KOPT-K1 (cell line): ENCODE measurements around the gene HSPB6.
A peak's percentile ranks its signal among the peaks of the same experiment; 100 is the strongest.
"Not testable (repeated sequence)": the region's sequence is repeated elsewhere in the genome, so short reads cannot be mapped to it uniquely, and the experiment has no call there.

Experiments
- H3K27ac ChIP-seq: fragments of 200-600 bp; sonication (generic); 2 replicates; pipeline ENCODE4 v1.5.1; 2016; ENCODE audit warnings: antibody characterized with exemption, mild to moderate bottlenecking, low read depth, low read length; ENCODE audit not compliant: poor library complexity, severe bottlenecking
- H3K36me3 ChIP-seq: fragments of 200-600 bp; sonication (generic); 2 replicates; pipeline ENCODE4 v1.5.1; 2017; ENCODE audit warnings: antibody characterized with exemption, mild to moderate bottlenecking, low read length, moderate library complexity; ENCODE audit not compliant: insufficient read depth
- H3K9me3 ChIP-seq: fragments of 200-600 bp; sonication (generic); 2 replicates; pipeline ENCODE4 v1.5.1; 2017; ENCODE audit warnings: antibody characterized with exemption, low read length, mild to moderate bottlenecking; ENCODE audit not compliant: insufficient read depth, poor library complexity, severe bottlenecking

The HSPB6 gene

DNA sequence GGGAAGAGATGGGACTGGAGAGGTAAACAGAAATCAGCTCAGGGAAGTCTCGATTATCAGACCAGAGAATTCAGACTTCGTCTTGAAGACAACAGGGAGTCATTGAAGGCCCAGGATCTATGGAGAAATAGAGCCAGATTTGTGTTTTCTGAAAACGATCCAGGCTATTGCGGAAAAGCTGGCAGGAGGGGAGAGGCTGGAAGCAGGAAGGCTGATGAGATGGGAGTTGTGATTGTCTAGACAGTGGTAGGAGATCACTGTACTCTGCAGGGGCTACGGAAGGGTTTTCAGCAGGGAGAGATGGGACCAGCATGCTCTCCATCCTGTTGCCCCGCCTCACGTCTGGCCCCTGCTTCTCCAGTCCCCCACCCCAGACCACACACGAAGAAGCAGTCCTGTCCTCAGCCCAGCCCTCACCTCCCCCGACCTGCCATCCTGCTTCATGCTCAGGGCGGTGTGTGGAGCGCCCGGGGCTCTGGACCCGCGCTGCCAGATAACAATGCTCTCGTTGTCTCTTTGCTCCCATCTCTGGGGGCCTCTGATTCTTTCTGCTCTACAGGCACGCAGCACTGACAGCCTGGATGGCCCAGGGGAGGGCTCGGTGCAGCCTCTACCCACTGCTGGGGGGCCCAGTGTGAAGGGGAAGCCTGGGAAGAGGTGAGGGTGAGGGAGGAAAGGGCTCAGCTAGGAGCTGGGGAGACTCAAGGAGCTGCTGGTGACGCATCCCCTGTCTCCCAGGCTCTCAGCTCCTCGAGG lies 20.4 kb upstream of the HSPB6 start:
- no peaks in the 10 kb centered on the region for H3K9me3 ChIP-seq
- H3K27ac ChIP-seq, result peak overlapping the region; percentile 73
- peaks cover 53% of the 10 kb centered on the region for H3K36me3 ChIP-seq

DNA sequence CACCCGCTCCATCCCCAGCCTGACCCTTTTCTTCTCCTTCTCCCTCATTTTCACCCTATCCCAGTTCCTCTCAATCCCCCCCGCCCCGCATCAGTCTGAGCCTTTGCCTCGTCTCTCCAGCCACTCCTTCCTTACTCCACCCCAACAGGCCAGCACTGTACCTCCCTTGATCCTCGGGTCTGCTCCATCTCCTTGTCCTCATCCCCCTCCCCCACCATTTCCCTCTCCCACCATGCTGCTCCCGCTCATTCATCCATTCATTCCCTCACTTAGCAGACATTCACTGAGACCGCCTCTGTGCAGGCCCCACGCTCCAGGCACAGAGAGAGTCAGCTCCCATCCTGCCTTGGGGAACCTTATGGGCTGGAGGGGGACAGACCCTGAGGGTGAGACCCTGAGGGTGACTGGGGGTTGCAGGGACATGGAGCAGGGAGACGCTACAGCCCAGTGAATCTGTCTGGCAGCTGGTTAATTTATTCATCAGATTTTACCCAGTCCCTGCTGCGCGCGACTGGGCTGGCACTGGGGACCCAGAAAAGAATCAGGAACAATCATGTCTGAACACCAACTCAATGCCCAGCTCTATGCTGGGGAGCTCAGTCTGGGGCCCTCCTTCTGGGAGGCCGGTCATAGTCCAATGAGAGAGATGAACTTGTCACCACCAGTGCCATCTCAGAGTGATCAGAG lies 19.4 kb upstream of the HSPB6 start:
- Histone ChIP-seq H3K9me3 (no peaks in the 10 kb centered on the region), H3K36me3 (peaks cover 43% of the 10 kb centered on the region), H3K27ac (peak overlapping the region; percentile 73)

DNA sequence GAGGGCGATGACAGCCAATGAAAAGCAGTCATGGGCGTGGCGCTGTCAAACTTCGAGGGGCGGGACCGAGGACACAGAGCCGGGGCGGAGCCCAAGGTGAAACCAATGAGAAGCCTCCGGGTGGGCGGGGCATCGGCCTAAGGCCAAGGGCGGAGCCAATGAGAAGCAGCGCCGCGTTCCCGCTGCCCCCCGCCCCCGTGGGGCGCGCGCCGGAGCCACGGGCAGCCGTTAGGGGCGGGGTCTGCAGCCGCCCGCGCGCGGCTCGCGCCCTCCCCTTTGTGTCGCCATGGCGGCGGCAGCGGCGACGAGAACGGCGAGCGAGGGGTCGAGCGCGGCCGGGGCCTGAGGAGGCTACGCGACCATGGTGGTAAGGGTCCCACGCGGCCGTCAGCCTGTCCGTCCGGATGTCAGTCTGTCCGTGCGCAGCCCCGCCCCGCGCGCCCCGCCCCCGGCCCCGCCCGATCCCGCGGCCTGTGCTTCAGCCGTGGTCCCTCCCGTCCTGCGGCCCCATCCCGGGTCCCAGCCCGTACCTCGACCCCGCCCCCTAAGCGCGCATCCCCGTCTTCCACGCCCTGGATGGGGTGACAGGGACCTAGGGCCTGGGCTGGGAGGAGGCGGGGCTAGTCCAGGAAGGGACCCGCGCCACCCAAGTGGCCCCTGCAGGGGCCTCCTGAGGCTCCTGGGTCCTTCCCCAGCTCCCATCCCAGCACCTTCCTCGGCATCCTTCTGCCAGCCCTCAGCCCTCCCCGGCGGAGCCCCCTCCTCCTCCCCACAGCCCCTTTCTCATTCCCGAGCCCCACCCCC lies 18.7 kb upstream of the HSPB6 start, which contains the start of gene ARHGAP33:
TSS of gene ARHGAP33 (plus strand) at position 267 of the 804 bp plus-strand sequence. CDS start at position 362, 95 bp downstream.
- Histone ChIP-seq H3K27ac (peak within 1 kb of the TSS; percentile 73), H3K36me3 (peaks cover 35% of the 10 kb centered on the region), H3K9me3 (no peaks in the 10 kb centered on the region)

DNA sequence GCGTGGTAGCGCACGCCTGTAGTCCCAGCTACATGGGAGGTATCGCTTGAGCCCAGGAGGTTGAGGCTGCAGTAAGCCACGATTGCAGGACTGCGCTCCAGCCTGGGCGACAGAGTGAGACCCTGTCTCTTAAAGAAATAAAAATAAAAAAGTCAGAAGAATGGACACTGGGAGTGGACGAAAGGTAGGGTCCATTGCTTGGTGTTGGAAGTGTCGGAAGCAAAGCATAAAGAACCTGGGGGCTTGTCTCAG lies 18.1 kb upstream of the HSPB6 start:
- Histone ChIP-seq H3K36me3 (peaks cover 30% of the 10 kb centered on the region), H3K9me3 (no peaks in the 10 kb centered on the region), H3K27ac (no peak overlapping the region)

DNA sequence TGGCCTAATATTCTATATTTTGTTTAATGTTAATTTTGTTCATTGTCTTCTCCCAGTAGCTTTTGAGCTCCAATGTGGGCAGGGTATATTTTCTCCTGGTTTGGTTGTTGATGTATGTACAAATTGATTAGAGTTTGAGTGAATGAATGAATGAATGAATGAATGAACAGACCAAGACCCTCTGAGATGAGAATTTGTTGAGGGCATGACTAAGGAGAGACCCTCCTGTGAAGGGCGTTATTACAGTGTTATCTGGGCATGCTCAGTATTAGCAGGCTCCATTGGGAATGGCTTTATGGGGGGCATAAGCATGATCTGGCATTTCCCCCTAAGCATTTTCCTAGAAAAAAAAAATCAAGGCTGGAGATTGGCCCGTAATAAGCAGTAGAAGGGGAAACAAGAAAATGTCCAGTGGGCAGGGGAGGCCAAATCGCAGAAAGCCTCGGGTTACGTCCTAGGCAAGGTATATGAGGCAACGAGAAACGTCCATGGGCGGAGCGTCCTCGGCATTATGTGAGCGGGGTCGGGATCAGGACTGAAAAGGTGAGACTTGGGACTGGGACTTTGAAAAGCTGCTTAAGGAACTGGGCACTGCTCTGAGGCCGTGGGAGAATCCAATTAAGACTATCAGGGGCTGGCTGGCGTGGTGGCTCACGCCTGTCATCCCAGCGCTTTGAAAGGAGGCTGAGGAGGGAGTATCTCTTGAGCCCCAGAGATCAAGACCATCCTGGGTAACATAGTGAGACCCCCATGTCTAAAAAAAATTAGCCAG lies 17.6 kb upstream of the HSPB6 start:
- no peak overlapping the region for H3K27ac ChIP-seq
- H3K9me3 ChIP-seq, result no peaks in the 10 kb centered on the region
- peaks cover 28% of the 10 kb centered on the region for H3K36me3 ChIP-seq

DNA sequence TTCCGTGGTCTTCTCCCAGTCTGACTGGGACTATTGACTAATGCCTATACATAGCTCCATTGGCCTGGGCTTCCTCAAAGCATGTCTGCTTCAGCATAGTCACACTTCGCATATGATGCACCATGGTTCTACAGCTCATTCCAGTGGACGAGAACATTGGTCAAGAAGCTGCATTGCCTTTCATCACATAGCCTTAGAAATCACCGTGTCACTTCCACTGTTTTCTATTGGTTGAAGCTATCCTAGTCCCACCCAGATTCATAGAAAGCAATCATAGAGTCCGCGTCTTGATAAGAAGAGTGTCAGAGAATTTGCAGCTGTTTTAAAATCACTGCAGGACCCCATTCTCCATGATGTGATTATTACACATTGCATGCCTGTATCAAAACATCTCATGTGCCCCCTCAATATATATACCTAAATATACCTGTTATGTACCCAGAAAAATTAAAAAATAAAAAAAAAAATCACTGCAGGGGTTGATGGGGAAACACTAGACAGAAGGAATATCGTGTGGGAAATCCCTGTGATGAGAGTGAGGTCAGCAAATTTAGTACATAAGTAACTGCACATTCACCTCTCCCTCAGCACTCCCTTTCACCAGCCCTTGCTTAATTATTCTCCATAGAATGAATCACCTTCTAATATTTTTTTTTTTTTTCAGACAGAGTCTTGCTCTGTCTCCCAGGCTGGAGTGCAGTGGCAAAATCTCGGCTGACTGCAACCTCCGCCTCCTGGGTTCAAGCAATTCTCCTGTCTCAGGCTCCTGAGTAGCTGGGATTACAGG lies 16.4 kb upstream of the HSPB6 start:
- H3K9me3 ChIP-seq, result no peaks in the 10 kb centered on the region
- H3K36me3 ChIP-seq, result peaks cover 28% of the 10 kb centered on the region
- H3K27ac ChIP-seq, result no peak overlapping the region

DNA sequence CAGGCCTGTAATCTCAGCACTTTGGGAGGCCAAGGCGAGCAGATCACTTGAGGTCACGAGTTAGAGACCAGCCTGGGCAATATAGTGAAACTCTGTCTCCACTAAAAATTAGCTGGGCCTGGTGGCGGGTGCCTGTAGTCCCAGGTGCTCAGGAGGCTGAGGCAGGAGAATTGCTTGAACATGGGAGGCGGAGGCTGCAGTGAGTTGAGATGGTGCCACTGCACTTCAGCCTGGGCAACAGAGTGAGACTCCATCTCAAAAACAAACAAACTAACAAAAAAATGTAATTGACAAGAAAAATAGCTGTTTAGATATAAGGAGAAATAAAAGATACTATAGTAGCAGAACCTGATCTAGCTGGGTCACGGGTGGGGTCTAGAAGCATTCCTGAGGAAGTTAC lies 15.5 kb upstream of the HSPB6 start:
- not testable (repeated sequence) for H3K27ac ChIP-seq, H3K9me3 ChIP-seq
- H3K36me3 ChIP-seq, result peaks cover 28% of the 10 kb centered on the region

DNA sequence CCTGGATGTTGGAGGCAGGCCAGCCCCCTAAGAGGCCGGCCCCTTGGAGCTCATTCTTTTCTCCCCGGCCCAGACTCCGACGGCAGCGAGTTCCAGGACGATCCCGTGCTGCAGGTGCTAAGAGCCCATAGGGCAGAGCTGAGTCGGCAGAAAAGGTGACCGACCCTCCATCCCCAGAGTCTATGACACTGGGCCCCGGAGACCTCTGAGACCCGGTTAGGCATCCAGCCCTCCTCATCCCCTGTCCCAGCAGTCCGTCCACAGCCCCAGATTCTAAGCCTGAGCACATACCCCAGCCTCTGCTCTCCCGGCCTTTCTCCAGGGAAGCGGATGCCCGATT lies 11.2 kb upstream of the HSPB6 start:
- Histone ChIP-seq H3K9me3 (no peaks in the 10 kb centered on the region), H3K27ac (no peak overlapping the region), H3K36me3 (peaks cover 64% of the 10 kb centered on the region; the same call in 1 of the 2 replicates)

DNA sequence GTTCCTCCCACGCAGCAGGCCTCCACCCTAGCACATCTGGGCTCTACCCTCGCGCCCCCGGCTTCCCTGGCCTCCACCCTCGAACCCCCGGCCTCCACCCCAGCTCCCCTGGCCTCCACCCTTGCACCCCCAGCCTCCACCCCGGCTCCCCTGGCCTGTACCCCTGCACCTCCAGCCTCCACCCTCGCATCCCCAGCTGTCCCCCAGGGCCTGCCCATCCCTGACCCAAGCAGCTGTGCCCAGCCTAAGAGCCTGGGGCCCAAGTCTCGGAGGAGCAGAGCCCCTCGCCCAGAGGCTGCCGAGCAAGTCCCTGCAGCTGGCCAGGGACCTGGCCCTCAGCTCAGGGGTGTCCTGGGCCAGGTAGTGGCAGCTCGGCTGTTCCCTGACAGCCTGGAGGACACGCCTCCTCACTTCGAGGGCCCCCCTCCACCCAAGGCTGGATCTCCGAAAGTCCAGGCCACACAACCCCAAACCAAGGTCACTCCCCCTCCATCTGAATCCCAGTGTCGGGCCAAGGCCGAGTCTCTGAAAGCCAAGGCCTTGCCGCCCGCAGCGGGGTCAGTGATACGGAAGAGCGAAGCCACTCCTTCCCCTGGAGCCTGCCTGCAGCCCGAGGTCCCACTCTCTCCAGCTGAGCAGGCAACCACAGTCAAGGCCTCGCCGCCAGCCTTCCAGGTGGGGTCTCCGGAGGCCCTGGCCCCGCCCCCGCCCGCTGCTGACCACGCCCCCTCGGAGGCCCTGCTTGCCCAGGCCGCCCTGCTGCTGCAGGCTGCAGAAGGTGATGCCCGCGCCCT lies 10.7 kb upstream of the HSPB6 start:
- H3K36me3 ChIP-seq, result peaks cover 68% of the 10 kb centered on the region
- H3K27ac ChIP-seq, result no peak overlapping the region
- no peaks in the 10 kb centered on the region for H3K9me3 ChIP-seq

DNA sequence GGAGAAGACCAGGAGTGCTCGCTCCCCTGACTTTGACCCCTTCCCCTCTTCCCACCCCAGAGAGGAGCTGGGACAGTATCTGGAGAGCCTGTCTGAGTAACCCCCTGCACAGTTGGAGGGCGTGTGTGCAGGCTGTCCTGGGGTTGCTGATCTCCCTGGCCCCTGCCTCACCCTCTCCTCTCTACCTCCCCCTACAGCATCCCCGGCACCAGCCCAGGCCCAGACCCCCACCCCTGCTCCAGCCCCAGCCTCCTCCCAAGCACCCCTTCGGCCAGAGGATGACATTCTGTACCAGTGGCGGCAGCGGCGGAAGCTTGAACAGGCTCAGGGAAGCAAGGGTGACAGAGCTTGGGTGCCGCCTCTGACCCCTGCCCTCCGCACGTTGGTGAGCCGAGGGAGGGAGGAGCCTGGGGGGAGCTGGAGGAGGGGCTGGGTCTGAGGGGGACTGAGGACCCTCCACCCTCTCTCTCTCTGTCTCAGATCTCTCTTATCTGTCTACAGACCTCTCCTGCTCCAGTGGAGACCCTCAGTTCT lies 9.8 kb upstream of the HSPB6 start:
- Histone ChIP-seq H3K9me3 (no peaks in the 10 kb centered on the region), H3K36me3 (peaks cover 76% of the 10 kb centered on the region), H3K27ac (no peak overlapping the region)

DNA sequence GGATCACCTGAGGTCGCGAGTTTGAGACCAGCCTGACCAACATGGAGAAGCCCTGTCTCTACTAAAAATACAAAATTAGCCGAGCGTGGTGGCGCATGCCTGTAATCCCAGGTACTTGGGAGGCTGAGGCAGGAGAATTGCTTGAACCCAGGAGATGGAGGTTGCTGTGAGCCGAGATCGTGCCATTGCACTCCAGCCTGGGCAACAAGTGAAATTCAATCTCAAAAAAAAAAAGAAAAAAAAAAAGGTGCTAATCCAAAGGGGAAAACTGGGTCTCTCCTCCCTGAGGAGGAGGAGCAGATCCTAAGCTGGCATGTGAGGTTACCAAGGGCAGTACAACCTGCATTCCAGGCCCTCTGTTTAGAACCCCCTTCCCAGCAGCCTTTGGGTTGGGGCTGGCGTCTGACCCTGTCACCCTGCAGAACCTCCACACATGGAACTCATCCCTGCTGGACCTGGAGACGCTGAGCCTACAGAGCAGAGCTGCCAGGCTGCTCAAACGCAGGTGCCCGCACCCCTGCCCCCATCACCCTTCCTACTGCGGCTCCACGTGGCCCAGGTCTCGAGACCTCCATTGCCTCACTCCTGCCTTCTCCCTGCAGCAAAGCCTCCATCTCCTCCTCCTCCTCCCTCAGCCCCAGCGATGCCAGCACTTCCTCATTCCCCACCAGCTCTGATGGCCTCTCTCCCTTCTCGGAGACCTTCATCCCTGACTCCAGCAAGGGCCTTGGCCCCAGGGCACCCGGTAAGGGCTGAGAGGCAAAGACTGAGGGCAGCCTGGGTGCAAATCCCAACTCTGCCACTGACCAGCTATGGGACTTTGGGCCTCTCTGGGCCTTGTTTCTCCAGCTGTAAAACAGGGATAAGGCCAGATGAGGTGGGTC lies 7.8 kb upstream of the HSPB6 start:
- Histone ChIP-seq H3K9me3 (no peaks in the 10 kb centered on the region), H3K27ac (no peak overlapping the region), H3K36me3 (peaks cover 94% of the 10 kb centered on the region)

DNA sequence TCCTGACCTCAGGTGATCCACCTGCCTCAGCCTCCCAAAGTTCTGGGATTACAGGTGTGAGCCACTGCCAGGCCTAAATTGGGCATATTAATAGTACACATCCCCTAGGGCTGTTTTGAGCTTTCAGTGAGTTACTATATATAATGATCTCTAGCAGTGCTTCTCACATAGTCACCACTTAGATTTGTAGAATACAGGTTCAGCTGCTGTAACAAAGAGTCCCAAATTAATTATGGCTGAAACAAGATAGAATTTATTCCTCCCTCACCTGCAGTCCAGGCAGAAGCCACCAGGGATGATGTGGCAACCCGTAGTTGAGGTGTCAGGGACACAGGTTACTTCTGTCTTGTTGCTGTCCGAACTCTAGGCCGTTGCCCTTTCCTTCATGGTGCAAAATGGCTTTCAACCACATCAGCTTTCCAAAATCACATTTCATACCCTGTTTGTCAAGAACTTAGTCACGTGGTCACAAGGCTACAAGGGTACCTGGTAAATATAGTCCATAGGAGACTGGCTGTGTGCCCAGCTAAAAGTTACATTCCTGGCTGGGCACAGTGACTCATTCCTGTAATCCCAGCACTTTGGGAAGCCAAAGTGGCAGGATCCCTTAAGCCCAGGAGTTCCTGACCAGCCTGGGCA lies 4.0 kb upstream of the HSPB6 start:
- Histone ChIP-seq H3K36me3 (peaks cover 58% of the 10 kb centered on the region), H3K27ac (no peak overlapping the region), H3K9me3 (no peaks in the 10 kb centered on the region)
